Measurements from ENCODE around the gene RASGRP3.

DNA sequence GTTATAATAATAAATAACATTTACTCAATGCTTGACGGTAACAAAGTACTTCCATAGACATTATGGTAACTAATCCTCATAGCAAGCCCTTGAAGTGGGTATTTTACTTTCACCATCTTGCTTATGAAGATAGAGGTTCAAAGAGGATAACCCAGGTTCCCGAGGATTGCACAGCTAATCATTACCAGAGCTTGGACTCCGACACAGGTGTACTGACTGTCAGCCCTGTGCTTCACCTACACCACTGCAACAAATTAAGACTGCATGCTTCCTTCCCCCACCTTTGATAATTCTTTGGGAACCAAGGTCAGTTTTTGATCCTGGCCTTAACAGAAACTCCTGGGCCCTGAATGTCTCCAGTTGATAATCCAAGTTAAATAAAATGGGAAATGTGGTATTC, 73.8 kb downstream of the RASGRP3 start:
- TF ChIP-seq, protein P1, sequence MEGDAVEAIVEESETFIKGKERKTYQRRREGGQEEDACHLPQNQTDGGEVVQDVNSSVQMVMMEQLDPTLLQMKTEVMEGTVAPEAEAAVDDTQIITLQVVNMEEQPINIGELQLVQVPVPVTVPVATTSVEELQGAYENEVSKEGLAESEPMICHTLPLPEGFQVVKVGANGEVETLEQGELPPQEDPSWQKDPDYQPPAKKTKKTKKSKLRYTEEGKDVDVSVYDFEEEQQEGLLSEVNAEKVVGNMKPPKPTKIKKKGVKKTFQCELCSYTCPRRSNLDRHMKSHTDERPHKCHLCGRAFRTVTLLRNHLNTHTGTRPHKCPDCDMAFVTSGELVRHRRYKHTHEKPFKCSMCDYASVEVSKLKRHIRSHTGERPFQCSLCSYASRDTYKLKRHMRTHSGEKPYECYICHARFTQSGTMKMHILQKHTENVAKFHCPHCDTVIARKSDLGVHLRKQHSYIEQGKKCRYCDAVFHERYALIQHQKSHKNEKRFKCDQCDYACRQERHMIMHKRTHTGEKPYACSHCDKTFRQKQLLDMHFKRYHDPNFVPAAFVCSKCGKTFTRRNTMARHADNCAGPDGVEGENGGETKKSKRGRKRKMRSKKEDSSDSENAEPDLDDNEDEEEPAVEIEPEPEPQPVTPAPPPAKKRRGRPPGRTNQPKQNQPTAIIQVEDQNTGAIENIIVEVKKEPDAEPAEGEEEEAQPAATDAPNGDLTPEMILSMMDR (IDR thresholded peaks at IDR 0.05; ENCODE audit: low read length): no peak
- no peak for TF ChIP-seq EZH2 (IDR thresholded peaks at IDR 0.05; ENCODE audit: borderline replicate concordance, low read length)
